Putamen (tissue), 1 donor: Measurements from ENCODE around the gene USP6.
"Not testable (repeated sequence)": the region's sequence is repeated elsewhere in the genome, so short reads cannot be mapped to it uniquely, and the experiment has no call there.

Experiments used
- DNase-seq: peaks from one replicate; pipeline ENCODE4 v3.0.0-alpha.2; 2016; ENCODE audit warnings: low spot score

The USP6 gene

DNA sequence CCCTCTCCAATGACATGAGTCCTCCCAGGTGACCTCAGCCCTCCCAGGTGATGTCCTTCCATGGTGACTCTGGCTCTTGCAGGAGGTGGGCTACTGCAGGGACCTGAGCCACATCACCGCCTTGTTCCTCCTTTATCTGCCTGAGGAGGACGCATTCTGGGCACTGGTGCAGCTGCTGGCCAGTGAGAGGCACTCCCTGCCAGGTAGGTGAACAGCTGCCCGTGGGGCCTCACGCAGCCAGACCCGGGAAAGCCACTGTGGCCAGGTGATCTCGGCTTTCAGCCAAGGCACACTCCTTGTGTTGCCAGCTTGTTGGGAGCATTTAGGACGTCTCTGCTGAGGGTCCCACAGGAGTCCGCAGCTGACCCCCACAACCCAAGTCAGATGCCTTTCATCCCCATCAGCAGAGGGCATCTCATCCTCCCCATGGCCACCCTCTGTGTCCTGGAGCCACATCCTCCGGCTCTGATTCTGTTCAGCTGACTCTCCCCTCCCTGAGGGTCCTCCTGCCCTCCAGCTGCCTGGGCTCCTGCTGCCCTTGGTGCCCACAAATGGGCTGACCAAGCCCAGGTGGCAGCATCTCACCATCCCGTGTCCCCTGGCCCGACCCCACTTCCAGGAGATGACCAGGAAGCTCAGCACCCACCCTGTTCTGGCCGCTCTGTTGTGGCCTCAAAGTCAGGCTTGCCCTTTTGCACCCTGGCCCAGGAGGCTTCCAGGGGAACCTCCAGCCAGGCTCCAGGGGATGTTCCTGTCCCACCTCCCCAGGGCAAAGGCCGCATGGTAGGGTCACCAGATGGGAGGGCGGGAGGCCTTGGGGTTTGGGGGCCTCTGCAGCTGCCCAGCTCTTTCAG is 20.1 kb downstream of the USP6 start:
- DNase-seq = no peak

DNA sequence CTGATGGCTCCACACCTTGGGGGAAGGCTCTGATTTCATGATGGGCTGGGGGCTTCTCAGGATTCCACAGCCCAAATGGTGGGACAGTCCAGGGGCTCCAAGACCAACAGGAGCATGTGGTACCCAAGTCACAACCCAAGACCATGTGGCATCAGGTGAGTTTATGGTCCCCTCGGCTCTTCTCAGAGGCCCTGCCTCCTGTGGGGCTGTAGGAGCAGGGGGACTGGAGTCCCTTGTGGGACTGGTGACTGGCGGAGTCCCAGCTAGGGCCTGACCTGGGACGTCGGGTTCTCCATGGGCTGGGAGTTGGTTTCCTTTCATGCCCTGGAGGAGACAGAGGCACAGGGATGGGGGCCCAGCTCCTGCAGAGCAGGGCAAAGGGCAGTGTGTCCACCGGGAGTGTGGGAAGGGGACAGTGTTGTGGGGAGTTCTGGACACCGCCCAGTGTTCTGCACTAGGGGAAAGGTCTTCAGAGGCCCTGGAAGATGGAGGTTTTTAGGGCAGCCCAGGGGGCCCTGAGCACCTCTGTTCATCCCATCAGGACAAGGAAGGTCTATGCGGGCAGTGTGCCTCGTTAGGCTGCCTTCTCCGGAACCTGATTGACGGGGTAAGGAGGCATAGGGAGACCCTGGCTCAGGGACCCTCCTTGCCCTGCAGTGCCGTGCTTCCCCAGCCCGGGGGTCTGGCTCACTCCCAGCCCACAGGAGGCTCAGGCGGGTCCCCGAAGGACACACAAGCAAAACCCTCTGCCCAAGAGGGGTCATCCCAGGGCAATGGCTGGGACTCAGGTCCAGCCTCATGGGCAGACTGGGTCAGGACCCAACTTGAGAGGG is 21.0 kb downstream of the USP6 start:
- not testable (repeated sequence) for DNase-seq

DNA sequence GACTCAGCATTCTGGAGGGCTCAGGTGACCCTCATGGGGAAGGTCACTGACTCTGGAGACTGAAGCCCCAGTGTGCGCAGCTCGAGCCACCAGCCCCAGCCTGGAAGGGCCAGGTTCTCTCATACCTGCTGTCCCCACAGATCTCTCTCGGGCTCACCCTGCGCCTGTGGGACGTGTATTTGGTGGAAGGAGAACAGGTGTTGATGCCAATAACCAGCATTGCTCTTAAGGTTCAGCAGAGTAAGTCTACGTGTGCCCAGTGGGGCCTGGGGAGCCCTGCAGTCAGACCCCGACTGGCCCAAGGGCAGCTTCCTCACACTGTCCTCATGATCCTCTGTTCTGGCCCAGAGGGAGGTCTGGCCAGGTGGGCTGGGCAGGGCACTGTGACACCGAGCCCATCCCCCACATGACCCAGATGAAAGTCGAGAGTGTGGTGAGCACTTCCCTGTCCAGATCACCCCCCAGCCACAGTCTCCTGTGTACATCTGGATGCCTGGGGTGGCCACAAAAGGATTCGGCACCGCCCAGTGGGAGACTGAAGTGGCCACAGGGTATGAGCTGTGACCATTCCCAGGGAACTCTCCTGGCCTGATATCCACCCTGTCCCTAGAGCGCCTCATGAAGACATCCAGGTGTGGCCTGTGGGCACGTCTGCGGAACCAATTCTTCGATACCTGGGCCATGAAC is 21.8 kb downstream of the USP6 start:
- DNase-seq = not testable (repeated sequence)

DNA sequence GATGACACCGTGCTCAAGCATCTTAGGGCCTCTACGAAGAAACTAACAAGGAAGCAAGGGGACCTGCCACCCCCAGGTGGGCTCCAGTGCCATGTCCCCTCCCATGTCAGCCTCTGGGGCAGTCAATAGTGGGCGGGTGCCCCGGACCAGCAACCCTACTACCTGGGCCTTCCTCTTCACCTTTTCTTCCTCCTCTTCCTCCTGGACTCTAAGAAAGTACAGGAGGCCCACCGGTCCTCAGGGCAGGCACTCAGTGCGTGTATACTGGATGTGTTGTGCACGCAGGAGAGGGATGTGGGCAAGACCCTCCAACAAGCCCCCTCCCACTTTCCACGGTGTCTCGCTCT is 22.3 kb downstream of the USP6 start:
- not testable (repeated sequence) for DNase-seq

DNA sequence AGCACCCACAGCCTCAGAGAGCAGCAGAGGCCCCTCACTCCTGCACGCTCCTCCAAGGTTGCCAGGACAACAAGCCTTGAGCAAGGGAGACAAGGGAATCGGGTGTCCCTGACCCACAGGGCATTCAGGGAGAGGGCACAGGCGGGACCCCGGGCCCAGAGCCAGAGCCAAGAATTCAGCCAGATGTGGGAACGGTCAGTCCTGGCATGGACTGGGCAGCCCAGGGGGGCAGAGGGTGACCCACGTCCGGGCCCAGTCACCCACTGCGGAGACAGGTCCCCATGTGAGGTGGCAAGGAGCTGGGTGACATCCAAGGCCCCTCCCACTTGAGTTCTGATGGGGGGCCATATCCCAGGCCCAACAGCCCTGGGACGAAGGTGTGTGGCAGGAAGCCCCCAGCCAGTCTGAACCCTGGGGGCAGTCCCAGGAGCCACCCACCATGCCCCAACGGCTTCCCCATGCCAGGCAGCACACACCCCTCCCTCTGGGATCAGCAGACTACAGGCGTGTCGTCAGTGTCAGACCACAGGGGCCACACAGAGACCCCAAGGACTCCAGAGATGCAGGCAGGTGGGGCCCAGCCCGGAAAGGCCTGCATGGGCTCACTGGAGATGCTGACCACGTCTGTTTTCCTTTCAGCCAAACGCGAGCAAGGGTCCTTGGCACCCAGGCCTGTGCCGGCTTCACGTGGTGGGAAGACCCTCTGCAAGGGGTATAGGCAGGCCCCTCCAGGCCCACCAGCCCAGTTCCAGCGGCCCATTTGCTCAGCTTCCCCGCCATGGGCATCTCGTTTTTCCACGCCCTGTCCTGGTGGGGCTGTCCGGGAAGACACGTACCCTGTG is 23.0 kb downstream of the USP6 start:
- DNase-seq = no peak

DNA sequence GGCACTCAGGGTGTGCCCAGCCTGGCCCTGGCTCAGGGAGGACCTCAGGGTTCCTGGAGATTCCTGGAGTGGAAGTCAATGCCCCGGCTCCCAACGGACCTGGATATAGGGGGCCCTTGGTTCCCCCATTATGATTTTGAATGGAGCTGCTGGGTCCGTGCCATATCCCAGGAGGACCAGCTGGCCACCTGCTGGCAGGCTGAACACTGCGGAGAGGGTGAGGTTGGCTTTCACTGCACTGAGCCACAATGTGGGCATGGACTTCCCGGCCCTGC is 23.6 kb downstream of the USP6 start:
- DNase-seq = no peak

DNA sequence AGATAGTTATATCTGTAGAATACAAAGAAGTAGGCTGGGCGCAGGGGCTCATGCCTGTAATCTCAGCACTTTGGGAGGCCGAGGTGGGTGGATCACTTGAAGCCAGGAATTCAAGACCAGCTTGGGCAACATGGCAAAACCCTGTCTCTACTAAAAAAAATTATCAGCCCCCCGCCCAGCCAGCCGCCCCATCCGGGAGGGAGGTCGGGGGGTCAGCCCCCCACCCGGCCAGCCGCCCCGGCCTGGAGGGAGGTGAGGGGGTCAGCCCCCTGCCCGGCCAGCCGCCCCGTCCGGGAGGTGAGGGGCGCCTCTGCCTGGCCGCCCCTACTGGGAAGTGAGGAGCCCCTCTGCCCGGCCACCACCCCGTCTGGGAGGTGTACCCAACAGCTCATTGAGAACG is 27.0 kb downstream of the USP6 start:
- DNase-seq = not testable (repeated sequence)

DNA sequence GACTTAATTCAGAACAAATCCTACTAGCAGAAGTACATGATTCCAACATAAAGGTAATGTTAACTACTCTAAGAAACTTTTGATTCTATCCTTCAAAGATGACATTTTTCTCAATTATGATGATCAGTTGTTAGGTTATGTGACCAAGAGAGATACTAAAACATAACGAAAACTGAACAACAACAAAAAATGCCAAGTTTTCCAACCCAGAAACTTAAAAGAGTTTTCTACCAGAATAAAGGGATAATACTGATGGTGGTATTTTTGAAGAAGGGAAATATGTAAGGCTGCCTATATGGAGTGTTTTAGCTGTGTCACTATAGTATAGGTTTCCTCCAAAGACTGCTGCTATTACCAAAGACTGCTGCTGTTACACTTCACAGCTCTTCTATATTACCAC is 30.3 kb downstream of the USP6 start:
- DNase-seq = not testable (repeated sequence)

DNA sequence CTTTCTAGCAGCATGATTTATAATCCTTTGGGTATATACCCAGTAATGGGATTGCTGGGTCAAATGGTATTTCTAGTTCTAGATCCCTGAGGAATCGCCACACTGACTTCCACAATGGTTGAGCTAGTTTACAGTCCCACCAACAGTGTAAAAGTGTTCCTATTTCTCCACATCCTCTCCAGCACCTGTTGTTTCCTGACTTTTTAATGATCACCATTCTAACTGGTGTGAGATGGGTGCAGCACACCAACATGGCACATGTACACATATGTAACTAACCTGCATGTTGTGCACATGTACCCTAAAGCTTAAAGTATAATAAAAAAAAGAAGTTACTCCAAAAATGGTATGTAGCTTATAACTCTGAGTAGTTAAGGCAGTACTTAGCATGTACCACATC is 44.9 kb downstream of the USP6 start:
- not testable (repeated sequence) for DNase-seq

DNA sequence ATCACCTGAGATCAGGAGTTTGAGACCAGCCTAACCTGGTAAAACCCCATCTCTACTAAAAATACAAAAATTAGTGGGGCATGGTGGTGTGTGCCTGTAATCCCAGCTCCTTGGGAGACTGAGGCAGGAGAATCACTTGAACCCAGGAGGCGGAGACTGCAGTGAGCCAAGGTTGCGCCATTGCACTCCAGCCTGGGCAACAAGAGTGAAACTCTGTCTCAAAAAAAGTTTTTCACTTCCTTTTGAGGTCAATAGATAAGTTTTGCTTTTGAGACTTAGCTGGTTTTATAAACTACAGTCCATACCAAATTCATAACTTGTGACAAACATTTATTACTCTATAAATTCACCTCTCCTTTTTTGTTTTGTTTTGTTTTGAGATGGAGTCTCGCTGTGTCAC is 46.0 kb downstream of the USP6 start:
- not testable (repeated sequence) for DNase-seq

DNA sequence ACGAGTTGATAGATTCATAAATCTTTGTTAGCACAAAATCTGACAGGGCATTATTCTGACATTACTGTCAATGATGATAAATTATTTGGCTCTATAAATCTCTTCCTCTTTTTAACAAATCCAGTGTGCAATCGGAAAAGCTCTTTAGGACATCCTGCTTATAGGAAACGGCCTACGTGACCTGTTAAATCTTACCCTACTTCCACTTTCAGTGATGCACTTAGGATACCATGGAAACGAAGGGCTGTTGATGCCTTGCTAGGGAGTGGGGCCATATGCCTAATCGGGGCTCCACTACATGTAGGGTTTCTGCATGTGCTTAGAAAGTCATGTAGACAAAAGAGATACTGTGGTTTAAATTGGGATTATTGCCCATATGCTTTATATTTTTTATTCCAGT is 48.6 kb downstream of the USP6 start:
- DNase-seq = no peak

DNA sequence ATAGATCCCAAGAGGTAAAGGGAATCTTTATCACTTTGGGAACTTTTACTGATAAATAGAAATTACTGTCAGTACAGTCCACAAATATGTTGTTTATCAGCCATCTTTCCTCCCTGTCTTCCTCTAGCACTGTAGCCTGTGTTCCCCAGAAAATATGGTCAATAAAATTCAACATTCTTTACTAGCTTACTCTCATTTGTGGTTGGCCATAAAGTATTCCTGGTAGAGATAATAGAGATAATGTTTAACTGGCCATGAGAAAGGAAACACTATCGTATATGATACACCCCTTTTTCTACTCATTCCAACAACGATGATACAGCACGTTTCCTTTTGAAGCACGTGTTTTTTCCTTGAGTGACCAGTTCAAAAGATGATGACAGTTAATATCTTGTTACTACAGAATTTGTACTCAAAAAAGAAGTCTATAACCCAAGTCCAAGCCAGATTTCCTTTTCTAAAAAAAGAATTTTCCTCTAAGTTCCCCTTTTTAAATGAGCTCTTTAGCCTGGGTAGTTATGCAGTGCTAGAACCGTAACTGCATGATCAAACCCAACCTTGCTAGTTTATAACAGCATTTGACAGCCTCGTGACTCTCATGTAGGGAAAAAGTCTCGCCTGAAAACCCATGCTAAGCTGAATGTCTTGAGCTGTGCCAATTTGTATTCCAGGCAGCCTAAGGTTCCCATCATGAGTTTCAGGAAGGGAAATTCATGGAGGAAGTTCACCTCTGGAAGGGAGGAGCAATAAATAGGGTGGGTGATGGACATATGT is 50.1 kb downstream of the USP6 start:
- peak; percentile 0 for DNase-seq

DNA sequence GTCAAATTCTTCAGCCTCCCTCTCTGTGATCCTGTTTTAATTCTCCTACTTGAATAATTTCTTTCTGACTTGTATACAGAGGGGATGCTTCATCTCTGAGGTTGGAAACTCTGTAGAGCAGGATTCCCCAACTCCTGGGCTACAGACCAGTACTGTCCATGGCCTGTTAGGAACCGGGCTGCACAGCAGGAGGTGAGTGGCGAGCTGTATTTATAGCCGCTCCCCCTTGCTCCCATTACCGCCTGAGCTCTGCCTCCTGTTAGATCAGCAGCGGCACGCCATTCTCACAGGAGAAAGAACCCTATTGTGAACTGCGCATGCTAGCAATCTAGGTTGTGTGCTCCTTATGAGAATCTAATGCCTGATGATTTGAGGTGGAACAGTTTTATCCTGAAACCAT is 59.2 kb downstream of the USP6 start:
- not testable (repeated sequence) for DNase-seq

DNA sequence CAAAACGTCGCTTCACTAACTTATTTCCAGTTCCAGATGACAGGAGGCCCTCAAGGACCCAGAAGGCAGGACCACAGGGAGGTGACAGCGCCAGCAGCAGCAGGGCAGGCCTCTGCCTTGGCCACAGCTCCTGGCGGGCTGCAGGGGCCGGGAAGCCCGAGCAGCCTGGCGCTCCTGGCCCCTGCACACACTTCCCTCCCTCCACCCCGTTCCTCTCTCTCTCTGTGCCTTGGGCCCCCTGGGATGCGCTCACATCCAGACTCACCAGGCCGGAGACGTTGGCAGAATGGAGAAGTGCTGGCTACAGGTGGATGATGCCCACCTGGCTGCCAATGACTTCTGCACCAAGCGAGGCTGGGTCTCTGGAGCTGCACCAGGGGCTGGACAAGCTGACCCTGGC is 63.2 kb downstream of the USP6 start:
- DNase-seq = no peak

DNA sequence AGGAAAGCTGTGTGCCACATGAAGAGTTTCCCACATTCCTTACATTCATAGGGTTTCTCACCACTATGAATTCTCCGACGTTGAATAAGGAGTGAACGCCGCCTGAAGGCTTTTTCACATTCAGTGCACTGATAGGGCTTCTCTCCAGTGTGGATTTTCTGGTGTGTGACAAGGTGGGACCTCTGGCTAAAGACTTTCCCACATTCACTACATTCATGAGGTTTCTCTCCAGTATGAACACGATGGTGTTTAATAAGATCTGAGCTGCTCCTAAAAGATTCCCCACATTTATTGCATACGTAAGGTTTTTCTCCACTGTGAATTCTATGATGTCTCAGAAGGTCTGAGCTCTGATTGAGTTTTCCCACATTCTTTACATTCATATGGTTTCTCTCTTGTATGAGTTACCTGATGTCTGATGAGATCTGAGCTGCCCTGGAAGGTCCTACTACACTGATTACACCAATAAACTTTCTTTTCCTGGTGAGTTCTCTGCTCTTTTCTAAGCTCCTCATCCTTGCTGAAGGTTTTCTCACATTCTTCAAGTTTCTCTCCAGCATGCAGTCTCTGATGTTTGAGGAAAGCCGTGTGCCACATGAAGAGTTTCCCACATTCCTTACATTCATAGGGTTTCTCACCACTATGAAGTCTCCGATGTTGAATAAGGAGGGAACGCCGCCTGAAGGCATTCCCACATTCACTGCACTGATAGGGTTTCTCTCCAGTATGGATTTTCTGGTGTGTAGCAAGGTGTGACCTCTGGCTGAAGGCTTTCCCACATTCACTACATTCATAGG is 65.9 kb downstream of the USP6 start:
- DNase-seq = no peak

DNA sequence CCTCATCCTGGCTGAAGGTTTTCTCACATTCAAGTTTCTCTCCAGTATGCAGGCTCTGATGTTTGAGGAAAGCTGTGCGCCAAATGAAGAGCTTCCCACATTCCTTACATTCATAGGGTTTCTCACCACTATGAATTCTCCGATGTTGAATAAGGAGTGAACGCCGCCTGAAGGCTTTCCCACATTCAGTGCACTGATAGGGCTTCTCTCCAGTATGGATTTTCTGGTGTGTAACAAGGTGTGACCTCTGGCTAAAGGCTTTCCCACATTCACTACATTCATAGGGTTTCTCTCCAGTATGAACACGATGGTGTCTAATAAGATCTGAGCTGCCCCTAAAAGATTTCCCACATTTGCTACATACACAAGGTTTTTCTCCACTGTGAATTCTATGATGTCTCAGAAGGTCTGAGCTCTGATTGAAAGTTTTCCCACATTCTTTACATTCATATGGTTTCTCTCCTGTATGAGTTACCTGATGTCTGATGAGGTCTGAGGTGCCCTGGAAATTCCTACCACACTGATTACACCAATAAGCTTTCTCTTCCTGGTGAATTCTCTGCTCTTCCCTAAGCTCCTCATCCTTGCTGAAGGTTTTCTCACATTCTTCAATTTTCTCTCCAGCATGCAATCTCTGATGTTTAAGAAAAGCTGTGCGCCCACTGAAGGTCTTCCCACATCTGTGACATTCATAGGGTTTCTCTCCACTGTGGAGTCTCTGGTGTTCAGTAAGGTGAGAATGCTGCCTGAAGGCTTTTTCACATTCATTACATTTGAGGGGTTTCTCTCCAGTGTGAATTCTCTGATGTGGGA is 67.0 kb downstream of the USP6 start:
- no peak for DNase-seq

DNA sequence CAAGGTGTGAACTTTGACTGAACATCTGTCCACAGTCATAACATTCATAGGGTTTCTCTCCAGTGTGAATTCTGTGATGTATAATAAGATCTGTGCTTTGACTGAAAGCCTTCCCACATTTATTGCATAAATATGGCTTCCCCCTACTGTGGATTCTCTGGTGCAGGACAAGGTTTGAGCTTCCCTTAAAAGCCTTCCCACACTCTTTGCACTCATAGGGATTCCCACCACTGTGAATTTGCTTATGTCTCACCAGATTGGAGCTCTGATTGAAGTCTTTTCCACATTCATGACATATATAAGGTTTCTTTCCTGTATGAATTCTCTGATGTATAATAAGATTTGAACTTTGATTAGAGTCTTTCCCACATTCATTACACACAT is 67.6 kb downstream of the USP6 start:
- DNase-seq = no peak

DNA sequence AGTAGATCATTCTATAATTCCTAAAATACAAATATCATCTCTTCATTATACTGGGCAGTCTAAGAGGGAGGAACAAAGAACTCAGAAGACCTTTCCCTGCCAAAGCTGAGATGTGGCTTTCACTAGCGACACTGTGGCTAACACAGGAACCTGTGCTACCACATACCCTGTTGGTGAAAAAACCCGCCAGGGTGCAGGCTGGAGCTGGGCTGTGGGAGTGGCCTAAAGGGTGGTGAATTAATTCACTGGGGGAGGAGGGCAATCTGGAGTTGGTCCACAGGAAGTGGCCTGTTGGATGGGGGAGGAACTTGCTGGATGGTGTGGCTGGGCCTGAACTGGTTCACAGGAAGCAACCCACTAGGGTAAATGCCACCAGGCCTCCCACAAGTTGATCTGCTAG is 68.5 kb downstream of the USP6 start:
- no peak for DNase-seq

DNA sequence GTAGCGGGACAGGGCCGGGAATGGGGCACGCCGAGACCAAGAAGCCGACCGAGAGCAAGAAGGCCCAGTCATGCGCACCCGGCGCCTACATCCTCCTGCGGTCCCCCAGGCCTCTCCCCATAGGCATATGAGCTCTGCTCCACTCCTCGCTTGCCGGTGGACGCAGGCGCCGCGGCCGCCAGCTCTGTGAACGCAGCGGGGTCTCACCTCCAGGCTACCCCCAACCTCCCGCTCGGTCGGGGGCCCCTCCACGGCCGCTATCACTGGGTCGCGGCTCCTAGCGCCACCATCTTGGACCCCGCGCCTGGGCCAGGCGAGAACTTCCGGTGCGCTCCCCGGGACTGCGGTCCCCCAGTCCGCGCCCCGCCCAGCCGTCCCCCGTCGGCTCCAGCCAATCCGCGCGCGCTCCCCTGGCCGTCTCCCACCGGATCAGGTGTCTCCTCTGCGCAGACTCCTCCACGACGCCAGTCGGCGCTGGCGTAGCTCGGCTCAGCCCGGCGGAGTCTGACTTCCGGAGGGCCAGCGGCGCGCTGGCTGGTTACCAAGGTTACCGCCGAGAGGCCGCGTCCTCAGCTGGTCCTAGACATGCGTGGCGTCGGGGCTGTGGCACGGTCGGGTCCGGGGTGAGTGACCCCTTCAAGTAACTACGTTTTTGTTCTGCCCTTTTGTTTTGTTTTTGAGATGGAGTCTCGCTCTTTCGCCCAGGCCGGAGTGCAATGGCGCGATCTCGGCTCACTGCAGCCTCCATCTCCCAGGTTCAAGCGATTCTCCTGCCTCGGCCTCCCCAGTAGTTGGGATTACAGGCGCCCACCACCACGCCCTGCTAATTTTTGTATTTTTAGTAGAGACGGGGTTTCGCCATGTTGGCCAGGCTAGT is 75.9 kb downstream of the USP6 start, which contains the start of gene ZNF594:
Gene ZNF594 (minus strand): TSS at position 328 of the 877 bp plus-strand sequence. CDS start 7,612 bp downstream, outside the sequence.
- DNase-seq = peak; percentile 92
